CD14-positive monocyte (primary cell): ENCODE data around the gene CHML. TPM values are rescaled to one million over a fixed set of nuclear protein-coding genes. Genes with fewer than 3 reads are reported as not detected.
A peak's percentile ranks its signal among the peaks of the same experiment; 100 is the strongest.

ENCODE experiments used
- DNase-seq, 3 donors: peaks; one replicate each; pipeline ENCODE4 v3.0.0-alpha.2; 2011 to 2022
- H2AFZ ChIP-seq: 2 replicates; pipeline ENCODE4 v1.6.0; 2012; ENCODE audit warnings: mild to moderate bottlenecking, low read depth, low read length, inconsistent platforms; ENCODE audit not compliant: insufficient read depth, poor library complexity, severe bottlenecking
- H3K27ac ChIP-seq, 2 donors: 1 replicate in 1 of 2; 2 replicates in 1 of 2; pipeline ENCODE4 v1.5.1; 2012 to 2013; ENCODE audit warnings: low read length in 2 of 2, control low read depth in 1 of 2, inconsistent platforms in 1 of 2, low read depth in 1 of 2, mild to moderate bottlenecking in 1 of 2
- H3K27me3 ChIP-seq, 2 donors: one replicate each; pipeline versions ENCODE4 v1.6.0 to v1.6.1; 2011 to 2013; ENCODE audit warnings: low read length in 2 of 2; ENCODE audit not compliant: control insufficient read depth in 2 of 2, insufficient read depth in 2 of 2
- H3K36me3 ChIP-seq, 2 donors: replicated peaks in 1 of 2; 1 replicate in 1 of 2; 2 replicates in 1 of 2; pipeline versions ENCODE4 v1.5.1 to v1.6.1; 2012 to 2013; ENCODE audit warnings: low read length in 2 of 2, control low read depth in 1 of 2, inconsistent platforms in 1 of 2, mild to moderate bottlenecking in 1 of 2; ENCODE audit not compliant: insufficient read depth in 2 of 2, control insufficient read depth in 1 of 2
- H3K4me1 ChIP-seq, 2 donors: 1 replicate in 1 of 2; 2 replicates in 1 of 2; pipeline versions ENCODE4 v1.5.1 to v1.6.1; 2012 to 2013; ENCODE audit warnings: low read length in 2 of 2, control low read depth in 1 of 2, inconsistent platforms in 1 of 2, mild to moderate bottlenecking in 1 of 2, moderate library complexity in 1 of 2; ENCODE audit not compliant: insufficient read depth in 2 of 2, control insufficient read depth in 1 of 2
- H3K4me2 ChIP-seq: replicated peaks from 2 replicates; pipeline ENCODE3; 2012; ENCODE audit warnings: low read length, moderate library complexity, mild to moderate bottlenecking; ENCODE audit not compliant: poor library complexity, severe bottlenecking; ENCODE audit errors: extremely low read depth
- H3K4me3 ChIP-seq, 3 experiments: fragments of 200-600 bp in 1 of 3; sonication (generic) in 1 of 3; replicated peaks in 1 of 3; 1 replicate in 2 of 3; 2 replicates in 1 of 3; pipeline ENCODE4 v1.5.1; 2011 to 2013; ENCODE audit warnings: low read length in 3 of 3, mild to moderate bottlenecking in 3 of 3, control low read depth in 2 of 3, low read depth in 2 of 3, inconsistent platforms in 1 of 3, moderate library complexity in 1 of 3
- H3K79me2 ChIP-seq: 2 replicates; pipeline ENCODE4 v1.6.0; 2012; ENCODE audit warnings: mild to moderate bottlenecking, control low read depth, inconsistent platforms, low read length, moderate library complexity; ENCODE audit not compliant: insufficient read depth
- H3K9ac ChIP-seq: 2 replicates; pipeline ENCODE4 v1.6.0; 2017; ENCODE audit warnings: low read length, mild to moderate bottlenecking; ENCODE audit not compliant: insufficient read depth, poor library complexity, severe bottlenecking
- H3K9me3 ChIP-seq, 2 donors: replicated peaks in 1 of 2; 1 replicate in 1 of 2; 2 replicates in 1 of 2; pipeline versions ENCODE4 v1.5.1 to v1.6.1; 2012 to 2013; ENCODE audit warnings: low read length in 2 of 2, control low read depth in 1 of 2; ENCODE audit not compliant: control insufficient read depth in 1 of 2, insufficient read depth in 1 of 2
- H4K20me1 ChIP-seq: 2 replicates; pipeline ENCODE4 v1.6.0; 2012; ENCODE audit warnings: mild to moderate bottlenecking, low read length, control low read depth, moderate library complexity; ENCODE audit not compliant: insufficient read depth
- H3K27ac Mint-ChIP-seq, 7 donors: one replicate each; pipeline ENCODE4 v1.8.0; 2020; ENCODE audit warnings: mild to moderate bottlenecking in 7 of 7, mixed read lengths in 7 of 7, moderate library complexity in 6 of 7, inconsistent platforms in 2 of 7
- H3K27me3 Mint-ChIP-seq, 3 donors: one replicate each; pipeline ENCODE4 v1.8.0; 2021 to 2022; ENCODE audit warnings: low read depth in 3 of 3, mild to moderate bottlenecking in 3 of 3, mixed read lengths in 3 of 3, moderate library complexity in 3 of 3, inconsistent platforms in 1 of 3
- H3K36me3 Mint-ChIP-seq, 2 donors: one replicate each; pipeline ENCODE4 v1.8.0; 2020; ENCODE audit warnings: mixed read lengths in 2 of 2, inconsistent platforms in 1 of 2, mild to moderate bottlenecking in 1 of 2
- H3K4me1 Mint-ChIP-seq: one replicate; pipeline ENCODE4 v1.8.0; 2020; ENCODE audit warnings: mild to moderate bottlenecking, mixed read lengths
- H3K4me3 Mint-ChIP-seq, 2 donors: one replicate each; pipeline ENCODE4 v1.8.0; 2020; ENCODE audit warnings: mild to moderate bottlenecking in 2 of 2, mixed read lengths in 2 of 2, moderate library complexity in 1 of 2
- H3K9me3 Mint-ChIP-seq, 7 donors: one replicate each; pipeline ENCODE4 v1.8.0; 2020 to 2022; ENCODE audit warnings: mixed read lengths in 7 of 7, mild to moderate bottlenecking in 6 of 7, moderate library complexity in 6 of 7, inconsistent platforms in 2 of 7
- WGBS: methylation state at CpG from one replicate; pipeline ENCODE4 v1.1.5; 2013; ENCODE audit warnings: missing lambda C conversion rate; ENCODE audit not compliant: insufficient coverage; 5-methylcytosine and 5-hydroxymethylcytosine counted together
- intact Hi-C, 2 donors: fragments of 100-400 bp; cut with micrococcal nuclease; formaldehyde crosslinking; loops; one replicate each; pipeline versions ENCODE4 v1.15.0 to v1.15.1; 2023
- polyA plus RNA-seq, 3 donors: library from polyadenylated mRNA; depleted of rRNA in 1 of 3; unstranded in 2 of 3; stranded (reverse) in 1 of 3; fragments of 300-500 nt in 2 of 3; fragments of >200 nt in 1 of 3; fragmentation: Illumina TruSeq in 2 of 3; gene quantifications; 1 replicate in 2 of 3; 2 replicates in 1 of 3; pipeline ENCODE4 v1.2.3, GENCODE V29; 2012 to 2021
- TF ChIP-seq, protein P1 (sequence below): fragments of 200-600 bp; IDR thresholded peaks from one replicate; pipeline ENCODE4 v1.8.0; 2022; ENCODE audit warnings: antibody characterized with exemption, mild to moderate bottlenecking

Gene CHML
- polyA plus RNA-seq, 3 donors = 3.4 to 6.6 (median 3.4) TPM

DNA sequence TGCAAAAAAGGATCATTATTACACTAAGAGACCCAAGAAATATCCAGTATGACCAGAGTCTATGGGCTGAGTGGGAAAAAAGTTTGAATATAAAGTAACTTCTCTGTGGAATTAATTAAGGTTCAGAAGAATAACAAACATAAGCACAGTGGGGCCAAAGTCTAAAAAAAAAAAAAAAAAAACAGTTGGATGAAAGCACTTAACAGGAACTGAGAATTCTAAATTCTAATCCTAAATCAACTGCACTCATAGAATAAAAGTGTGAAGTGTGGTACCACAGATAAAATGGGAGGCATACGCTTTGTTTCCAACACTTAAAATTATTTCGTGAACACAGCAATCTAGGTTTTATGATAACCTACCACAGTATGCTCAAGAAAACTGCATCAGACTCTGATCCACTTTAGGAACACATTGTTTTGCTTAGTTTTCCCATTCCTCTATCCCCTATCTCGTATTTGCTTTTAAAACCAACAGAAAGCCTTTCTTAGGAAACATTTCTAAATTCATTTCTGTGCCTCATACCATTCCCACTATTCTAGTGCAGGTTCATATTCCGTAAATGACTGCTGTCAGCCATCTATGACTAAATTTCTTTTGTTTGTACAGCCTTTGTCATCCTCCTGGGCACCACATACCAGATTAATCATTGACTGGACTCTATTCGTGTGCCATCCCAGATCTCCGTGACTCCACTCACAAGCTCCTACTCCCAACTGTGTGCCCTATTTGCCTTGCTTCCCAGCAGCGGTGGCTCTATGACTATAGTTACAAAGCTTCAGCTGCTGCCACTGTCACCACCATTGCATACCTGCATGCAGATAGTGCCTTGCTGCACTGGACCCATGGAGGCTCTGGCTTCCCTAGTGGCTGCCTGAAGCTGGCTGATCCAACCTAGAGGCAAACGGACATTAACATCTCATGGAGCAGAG, 24.9 kb downstream of the CHML start:
- Mint-ChIP-seq H3K27ac (peak overlapping the region in 2 of 7 donors; percentile 8 to 22), H3K4me3 (no peak overlapping the region), H3K9me3 (no peaks in the 10 kb centered on the region), H3K4me1 (peaks cover 6% of the 10 kb centered on the region), H3K27me3 (peaks cover 0 to 1% (median 0%) of the 10 kb centered on the region in 3 donors), H3K36me3 (peaks cover 17 to 18% of the 10 kb centered on the region in 2 donors)
- H3K9ac ChIP-seq = no peak overlapping the region
- H3K27ac ChIP-seq = no peak overlapping the region
- intact Hi-C loops = loop anchor here in 1 of 2 donors (10.0 kb wide), 1 partner anchor 229 kb away; the partner anchor contains the start of gene EXO1
- H3K4me1 ChIP-seq = peaks cover 11 to 20% of the 10 kb centered on the region in 2 donors
- peaks cover 7% of the 10 kb centered on the region for H3K79me2 ChIP-seq
- H2AFZ ChIP-seq = no peak overlapping the region
- 96% methylated on average over 7 of the region's 8 CpGs for WGBS
- no peak for DNase-seq
- H4K20me1 ChIP-seq = no peaks in the 10 kb centered on the region
- TF ChIP-seq, protein P1, sequence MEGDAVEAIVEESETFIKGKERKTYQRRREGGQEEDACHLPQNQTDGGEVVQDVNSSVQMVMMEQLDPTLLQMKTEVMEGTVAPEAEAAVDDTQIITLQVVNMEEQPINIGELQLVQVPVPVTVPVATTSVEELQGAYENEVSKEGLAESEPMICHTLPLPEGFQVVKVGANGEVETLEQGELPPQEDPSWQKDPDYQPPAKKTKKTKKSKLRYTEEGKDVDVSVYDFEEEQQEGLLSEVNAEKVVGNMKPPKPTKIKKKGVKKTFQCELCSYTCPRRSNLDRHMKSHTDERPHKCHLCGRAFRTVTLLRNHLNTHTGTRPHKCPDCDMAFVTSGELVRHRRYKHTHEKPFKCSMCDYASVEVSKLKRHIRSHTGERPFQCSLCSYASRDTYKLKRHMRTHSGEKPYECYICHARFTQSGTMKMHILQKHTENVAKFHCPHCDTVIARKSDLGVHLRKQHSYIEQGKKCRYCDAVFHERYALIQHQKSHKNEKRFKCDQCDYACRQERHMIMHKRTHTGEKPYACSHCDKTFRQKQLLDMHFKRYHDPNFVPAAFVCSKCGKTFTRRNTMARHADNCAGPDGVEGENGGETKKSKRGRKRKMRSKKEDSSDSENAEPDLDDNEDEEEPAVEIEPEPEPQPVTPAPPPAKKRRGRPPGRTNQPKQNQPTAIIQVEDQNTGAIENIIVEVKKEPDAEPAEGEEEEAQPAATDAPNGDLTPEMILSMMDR = no peak
- H3K27me3 ChIP-seq = no peaks in the 10 kb centered on the region
- peaks cover 0 to 3% of the 10 kb centered on the region in 2 donors for H3K36me3 ChIP-seq
- no peak overlapping the region for H3K4me3 ChIP-seq
- no peak overlapping the region for H3K4me2 ChIP-seq
- no peaks in the 10 kb centered on the region for H3K9me3 ChIP-seq

DNA sequence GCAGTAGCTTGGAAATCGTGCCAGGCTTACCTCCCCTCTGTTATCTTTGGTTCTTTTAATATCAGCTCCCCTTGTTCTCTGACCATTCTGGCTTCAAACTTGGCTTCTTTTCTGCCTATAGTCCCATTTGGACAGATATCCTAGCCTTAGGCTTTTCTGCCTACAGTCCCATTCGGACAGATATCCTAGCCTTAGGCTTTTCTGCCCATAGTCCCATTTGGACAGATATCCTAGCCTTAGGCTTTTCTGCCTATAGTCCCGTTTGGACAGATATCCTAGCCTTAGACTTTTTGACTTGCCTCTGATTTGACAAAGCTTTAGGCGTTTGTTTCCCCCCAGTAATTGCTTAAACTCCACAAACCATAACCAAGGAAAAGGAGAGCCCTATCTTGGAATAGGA, 25.6 kb downstream of the CHML start:
- H3K27ac Mint-ChIP-seq = peak overlapping the region in 2 of 7 donors; percentile 6 to 49
- 78% methylated on average over 4 of the region's 4 CpGs for WGBS
- no peak overlapping the region for H3K4me2 ChIP-seq
- H3K4me1 Mint-ChIP-seq = peaks cover 6% of the 10 kb centered on the region
- intact Hi-C loops = loop anchor here in 1 of 2 donors (5.0 to 10.0 kb wide), 2 partner anchors 82 to 230 kb away; partner anchors contain the start of genes EXO1 and KMO
- H3K36me3 Mint-ChIP-seq = peaks cover 18% of the 10 kb centered on the region in 2 donors
- H2AFZ ChIP-seq = no peak overlapping the region
- H3K27me3 ChIP-seq = no peaks in the 10 kb centered on the region
- no peak overlapping the region for H3K4me3 ChIP-seq
- TF ChIP-seq, protein P1 = no peak
- H4K20me1 ChIP-seq = no peaks in the 10 kb centered on the region
- no peak overlapping the region for H3K9ac ChIP-seq
- peaks cover 7% of the 10 kb centered on the region for H3K79me2 ChIP-seq
- no peaks in the 10 kb centered on the region for H3K9me3 Mint-ChIP-seq
- no peak overlapping the region for H3K4me3 Mint-ChIP-seq
- H3K27me3 Mint-ChIP-seq = peaks cover 0 to 1% (median 0%) of the 10 kb centered on the region in 3 donors
- no peaks in the 10 kb centered on the region for H3K9me3 ChIP-seq
- H3K36me3 ChIP-seq = peaks cover 0 to 5% of the 10 kb centered on the region in 2 donors
- DNase-seq = no peak
- no peak overlapping the region for H3K27ac ChIP-seq
- H3K4me1 ChIP-seq = peaks cover 11 to 20% of the 10 kb centered on the region in 2 donors
